NT2/D1 (cell line): ENCODE results near the gene RASSF3.

ENCODE experiments used
- DNase-seq: peaks from one replicate; pipeline ENCODE4 v3.0.0-alpha.2; 2011; ENCODE audit warnings: low read depth, low spot score
- H3K27me3 ChIP-seq: 2 replicates; pipeline ENCODE4 v1.6.0; 2011; ENCODE audit warnings: mild to moderate bottlenecking; ENCODE audit not compliant: insufficient read length, insufficient read depth
- H3K36me3 ChIP-seq: 2 replicates; pipeline ENCODE4 v1.6.1; 2011; ENCODE audit warnings: mild to moderate bottlenecking, low read length, mixed read lengths; ENCODE audit not compliant: insufficient read depth, insufficient read length
- H3K4me1 ChIP-seq: 2 replicates; pipeline ENCODE4 v1.5.1; 2011; ENCODE audit not compliant: insufficient read depth, insufficient read length
- H3K4me3 ChIP-seq: 2 replicates; pipeline ENCODE4 v1.5.1; 2011; ENCODE audit warnings: low read depth; ENCODE audit not compliant: insufficient read length
- H3K9ac ChIP-seq: 2 replicates; pipeline ENCODE4 v1.6.0; 2011; ENCODE audit warnings: low read depth; ENCODE audit not compliant: insufficient read length
- H3K9me3 ChIP-seq: 2 replicates; pipeline ENCODE4 v1.5.1; 2011; ENCODE audit warnings: mild to moderate bottlenecking, low read length; ENCODE audit not compliant: insufficient read depth
- SUZ12 ChIP-seq: IDR thresholded peaks from 2 replicates; pipeline ENCODE4 v1.6.1; 2011; ENCODE audit not compliant: insufficient read length, insufficient read depth; ENCODE audit errors: extremely low read depth
- YY1 ChIP-seq: IDR thresholded peaks from 2 replicates; pipeline ENCODE4 v1.6.1; 2011; ENCODE audit not compliant: insufficient read length, insufficient read depth
- ZNF274 ChIP-seq: IDR thresholded peaks from 2 replicates; pipeline ENCODE4 v1.6.1; 2011; ENCODE audit warnings: mild to moderate bottlenecking, low read depth, low read length

RASSF3 gene

DNA sequence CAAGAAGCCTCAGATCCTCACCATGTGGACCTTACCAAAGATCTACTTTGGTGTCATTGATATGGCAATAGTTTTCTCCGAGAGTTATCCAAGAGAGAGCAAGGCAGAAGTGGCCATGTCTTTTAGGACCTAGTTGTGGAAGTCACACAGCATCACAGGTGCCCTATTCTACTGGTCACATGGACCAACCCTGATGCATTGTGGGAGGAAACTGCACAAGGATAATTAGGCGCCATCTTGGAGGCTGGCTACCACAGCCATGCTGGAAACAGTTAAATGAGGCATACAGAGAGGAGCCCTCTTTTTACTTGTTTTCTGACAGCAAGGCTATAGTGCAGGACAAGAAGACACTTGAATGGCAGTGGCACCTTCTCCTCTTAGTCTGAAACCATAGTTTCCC lies 99.1 kb downstream of the RASSF3 start:
- peaks cover 9% of the 10 kb centered on the region for H3K36me3 ChIP-seq
- H3K4me1 ChIP-seq: no peaks in the 10 kb centered on the region
- no peaks in the 10 kb centered on the region for H3K9me3 ChIP-seq
- TF ChIP-seq YY1: no peak
- TF ChIP-seq SUZ12: no peak
- TF ChIP-seq ZNF274: no peak
- H3K9ac ChIP-seq: no peak overlapping the region
- H3K4me3 ChIP-seq: no peak overlapping the region
- H3K27me3 ChIP-seq: no peaks in the 10 kb centered on the region
- DNase-seq: no peak

DNA sequence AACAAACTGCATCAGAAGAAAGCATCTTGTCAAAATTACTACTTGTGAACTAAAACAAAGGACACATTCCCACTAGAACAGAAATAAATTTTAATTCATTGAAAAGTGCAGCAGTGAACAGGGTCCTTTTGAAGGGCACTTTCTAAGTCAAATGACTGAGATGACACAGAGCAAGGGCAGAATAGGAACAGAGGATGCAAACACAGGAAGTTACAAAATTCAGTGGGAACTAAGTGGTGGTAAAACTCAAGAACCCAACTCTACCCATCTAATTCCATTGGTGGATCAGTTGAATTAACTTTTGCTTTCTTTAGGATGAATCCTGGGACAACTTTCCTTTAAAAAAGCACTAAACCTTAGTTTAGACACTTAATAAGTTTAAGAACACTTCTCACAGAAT lies 103.1 kb downstream of the RASSF3 start:
- no peak for TF ChIP-seq ZNF274
- TF ChIP-seq YY1: no peak
- no peak for TF ChIP-seq SUZ12
- Histone ChIP-seq H3K4me3 (no peak overlapping the region), H3K36me3 (peaks cover 34% of the 10 kb centered on the region), H3K9ac (no peak overlapping the region), H3K4me1 (no peaks in the 10 kb centered on the region), H3K9me3 (no peaks in the 10 kb centered on the region), H3K27me3 (no peaks in the 10 kb centered on the region)
- DNase-seq: no peak

DNA sequence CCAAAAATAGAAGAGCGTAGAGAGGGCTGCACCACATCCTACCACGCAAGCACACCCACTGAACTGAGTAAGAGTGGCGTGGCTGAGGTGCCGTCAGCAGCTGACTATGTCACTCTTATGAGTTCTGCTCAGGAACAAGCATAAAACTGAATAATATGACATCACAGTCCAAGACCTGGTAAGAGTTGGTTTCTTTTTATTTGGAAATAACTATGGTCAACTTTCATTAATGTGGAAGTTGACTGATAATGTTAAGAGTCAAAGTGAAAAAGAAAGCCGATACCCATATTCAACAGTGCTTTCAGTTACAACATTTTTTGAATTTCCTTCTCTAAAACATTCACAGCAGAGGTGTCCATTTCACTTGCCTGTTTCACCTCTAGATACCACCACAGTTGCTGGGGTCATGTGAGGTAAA lies 104.3 kb downstream of the RASSF3 start:
- Histone ChIP-seq H3K9ac (no peak overlapping the region), H3K27me3 (no peaks in the 10 kb centered on the region), H3K36me3 (peaks cover 42% of the 10 kb centered on the region), H3K4me3 (no peak overlapping the region), H3K9me3 (no peaks in the 10 kb centered on the region), H3K4me1 (no peaks in the 10 kb centered on the region)
- no peak for DNase-seq
- TF ChIP-seq SUZ12 (no peak), ZNF274 (no peak), YY1 (no peak)

GRCh38 chr12:64716371-64716770 lies 106.1 kb downstream of the RASSF3 start:
- TF ChIP-seq YY1 (no peak), SUZ12 (no peak), ZNF274 (no peak)
- H3K27me3 ChIP-seq: no peaks in the 10 kb centered on the region
- no peak overlapping the region for H3K4me3 ChIP-seq
- peaks cover 60% of the 10 kb centered on the region for H3K36me3 ChIP-seq
- H3K9ac ChIP-seq: no peak overlapping the region
- DNase-seq: no peak
- H3K4me1 ChIP-seq: no peaks in the 10 kb centered on the region
- no peaks in the 10 kb centered on the region for H3K9me3 ChIP-seq

DNA sequence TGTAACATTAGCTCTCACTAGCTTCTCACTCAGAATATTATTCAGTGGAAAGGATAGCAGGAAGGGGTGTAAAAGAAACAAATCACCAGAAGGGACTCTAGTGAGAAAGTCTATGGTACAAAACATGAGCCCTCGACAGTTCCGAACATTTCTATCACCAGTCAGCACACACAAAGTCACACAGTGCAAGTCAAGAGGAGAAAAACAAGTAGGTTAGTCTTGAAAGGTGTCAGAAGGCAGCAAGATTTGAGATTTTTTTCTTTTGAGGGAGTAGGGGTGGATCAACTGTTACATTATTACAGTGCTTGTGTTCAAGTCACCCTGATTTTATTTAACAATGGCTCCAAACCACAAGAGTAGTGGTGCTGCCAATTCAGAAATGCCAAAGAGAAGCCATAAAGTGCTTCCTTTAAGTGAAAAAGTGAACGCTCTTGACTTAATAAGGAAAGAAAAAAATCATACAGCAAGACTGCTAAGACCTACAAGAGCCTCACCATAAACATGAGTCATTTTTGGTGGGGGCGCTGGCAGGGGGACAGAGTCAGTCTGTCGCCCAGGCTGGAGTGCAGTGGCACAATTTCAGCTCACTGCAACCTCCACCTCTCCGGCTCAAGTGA lies 106.7 kb downstream of the RASSF3 start:
- Histone ChIP-seq H3K9me3 (no peaks in the 10 kb centered on the region), H3K36me3 (peaks cover 65% of the 10 kb centered on the region), H3K27me3 (no peaks in the 10 kb centered on the region), H3K4me3 (no peak overlapping the region), H3K4me1 (no peaks in the 10 kb centered on the region), H3K9ac (no peak overlapping the region)
- DNase-seq: no peak
- TF ChIP-seq SUZ12: no peak
- no peak for TF ChIP-seq ZNF274
- TF ChIP-seq YY1: no peak

DNA sequence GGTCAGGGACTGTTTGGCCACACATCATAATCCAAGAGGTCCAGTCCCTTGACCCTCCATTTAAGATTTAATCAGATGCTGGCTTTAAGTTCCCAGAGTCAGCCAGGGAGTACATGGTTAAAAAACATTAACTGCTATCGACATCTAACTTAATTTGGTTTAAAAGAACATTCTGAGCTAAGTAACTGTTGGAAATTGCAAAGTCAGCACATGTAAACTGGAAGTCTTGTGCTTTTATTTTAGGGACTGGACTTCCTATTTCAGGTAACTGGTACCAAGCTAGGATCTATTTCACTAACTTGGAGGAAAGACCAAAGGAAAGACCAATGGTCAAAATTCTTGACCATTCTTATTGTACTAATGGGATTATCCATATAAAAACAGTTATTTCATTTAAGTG lies 108.4 kb downstream of the RASSF3 start:
- H3K4me3 ChIP-seq: no peak overlapping the region
- no peaks in the 10 kb centered on the region for H3K27me3 ChIP-seq
- H3K9me3 ChIP-seq: no peaks in the 10 kb centered on the region
- DNase-seq: no peak
- H3K9ac ChIP-seq: no peak overlapping the region
- TF ChIP-seq ZNF274 (no peak), YY1 (no peak), SUZ12 (no peak)
- H3K36me3 ChIP-seq: peaks cover 73% of the 10 kb centered on the region
- H3K4me1 ChIP-seq: no peaks in the 10 kb centered on the region

DNA sequence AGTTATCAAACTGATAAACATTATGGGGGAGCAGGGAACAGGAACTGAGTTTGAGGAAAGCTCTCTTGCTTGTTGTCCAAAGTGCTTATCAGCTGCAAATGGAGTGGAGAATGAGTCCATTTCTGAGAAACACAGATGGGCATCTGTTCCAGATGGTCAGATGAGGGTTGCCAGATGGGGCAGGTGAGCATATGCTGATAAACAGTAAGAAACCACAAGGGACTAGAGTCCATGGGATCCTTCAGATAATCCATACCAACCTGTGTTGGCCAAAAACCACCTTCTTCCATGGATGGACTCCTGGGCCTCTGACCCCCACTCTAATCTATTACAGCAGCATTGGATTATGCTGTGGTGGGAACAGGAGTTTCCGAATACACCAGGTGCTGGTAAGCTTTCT lies 110.6 kb downstream of the RASSF3 start:
- Histone ChIP-seq H3K9me3 (no peaks in the 10 kb centered on the region), H3K4me1 (no peaks in the 10 kb centered on the region), H3K9ac (no peak overlapping the region), H3K27me3 (no peaks in the 10 kb centered on the region), H3K36me3 (peaks cover 58% of the 10 kb centered on the region), H3K4me3 (no peak overlapping the region)
- TF ChIP-seq ZNF274 (no peak), SUZ12 (no peak), YY1 (no peak)
- no peak for DNase-seq

- no peaks in the 10 kb centered on the region for H3K9me3 ChIP-seq
- H3K9ac ChIP-seq: no peak overlapping the region
- no peak for TF ChIP-seq ZNF274
- no peak for TF ChIP-seq YY1
- no peak for TF ChIP-seq SUZ12
- peaks cover 44% of the 10 kb centered on the region for H3K36me3 ChIP-seq
- no peaks in the 10 kb centered on the region for H3K27me3 ChIP-seq
- H3K4me3 ChIP-seq: no peak overlapping the region
- no peaks in the 10 kb centered on the region for H3K4me1 ChIP-seq
- no peak for DNase-seq
Measured at GRCh38 chr12:64722835-64723234, 112.5 kb downstream of the RASSF3 start.
